Activated CD8-positive, alpha-beta memory T cell treated with anti-CD3 and anti-CD28 coated beads, Interleukin-2, amount 10 ng/mL, durations not matched to agents 7 days and 5 days (primary cell): ENCODE results near the gene SCARF1. TPM values are rescaled to one million over a fixed set of nuclear protein-coding genes. Genes with fewer than 3 reads are reported as not detected.
"Not testable (repeated sequence)": the region's sequence is repeated elsewhere in the genome, so short reads cannot be mapped to it uniquely, and the experiment has no call there.

Experiments
- ATAC-seq: fragments of 150-1000 bp; cut with Tn5 transposase; one replicate; pipeline ENCODE4 v1.10.0; 2021; ENCODE audit warnings: moderate library complexity
- CTCF ChIA-PET: fragments of 350-600 bp; sonication (Branson Sonifier 250); formaldehyde crosslinking; loops from one replicate; lab custom pipeline; 2021; ENCODE audit warnings: antibody characterized with exemption; lab: Charles Lee
- DNase-seq: peaks from one replicate; pipeline ENCODE4 v3.0.0-alpha.2; 2020
- H3K27ac Mint-ChIP-seq: one replicate; pipeline ENCODE4 v1.8.0; 2021; ENCODE audit warnings: mild to moderate bottlenecking, mixed read lengths
- H3K27me3 Mint-ChIP-seq: one replicate; pipeline ENCODE4 v1.8.0; 2021; ENCODE audit warnings: mixed read lengths
- H3K36me3 Mint-ChIP-seq: one replicate; pipeline ENCODE4 v1.8.0; 2021; ENCODE audit warnings: mild to moderate bottlenecking, mixed read lengths
- H3K4me1 Mint-ChIP-seq: one replicate; pipeline ENCODE4 v1.8.0; 2021; ENCODE audit warnings: mixed read lengths
- H3K4me3 Mint-ChIP-seq: one replicate; pipeline ENCODE4 v1.8.0; 2021; ENCODE audit warnings: mild to moderate bottlenecking, moderate library complexity, mixed read lengths
- H3K9me3 Mint-ChIP-seq: one replicate; pipeline ENCODE4 v1.8.0; 2022; ENCODE audit warnings: low read depth, mixed read lengths
- total RNA-seq, 2 experiments: library from RNA; stranded (reverse); gene quantifications; one replicate each; pipeline ENCODE4 v1.2.3, GENCODE V29; 2021

Gene SCARF1
- total RNA-seq, 2 experiments from 2014 or later: 0.70 to 2.0 TPM

DNA sequence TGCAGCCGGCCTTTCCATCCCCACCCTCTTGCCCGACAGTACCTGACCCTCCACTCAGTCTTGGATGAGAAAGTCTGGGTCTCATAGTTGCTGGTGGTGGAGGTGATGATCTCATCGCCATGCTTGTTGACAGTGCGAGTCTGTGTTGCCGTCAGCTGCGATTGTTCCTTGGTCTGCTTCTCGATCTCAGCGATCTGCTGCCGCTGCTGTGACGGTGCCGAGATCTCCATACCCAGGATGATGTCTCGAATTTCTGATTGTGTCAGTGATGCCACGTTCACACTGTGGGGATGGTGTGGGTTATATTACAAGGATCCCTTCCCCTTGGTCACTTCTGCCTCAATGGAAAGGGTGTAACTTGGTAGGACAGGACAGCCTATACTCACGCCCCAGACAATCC lies 8.2 kb upstream of the SCARF1 start:
- CTCF ChIA-PET: no interaction called here
- Mint-ChIP-seq H3K9me3 (no peaks in the 10 kb centered on the region), H3K27me3 (no peaks in the 10 kb centered on the region), H3K36me3 (peaks cover 54% of the 10 kb centered on the region), H3K4me1 (peaks cover 5% of the 10 kb centered on the region), H3K4me3 (no peak overlapping the region), H3K27ac (no peak overlapping the region)
- DNase-seq (no peak), ATAC-seq (no peak)

GRCh38 chr17:1652794-1653193 lies 7.3 kb upstream of the SCARF1 start:
- H3K27ac Mint-ChIP-seq, H3K27me3 Mint-ChIP-seq, H3K9me3 Mint-ChIP-seq, H3K4me3 Mint-ChIP-seq, ATAC-seq, H3K4me1 Mint-ChIP-seq, DNase-seq: not testable (repeated sequence)
- H3K36me3 Mint-ChIP-seq: peaks cover 44% of the 10 kb centered on the region
- CTCF ChIA-PET: interaction anchor here (1.5 to 1.9 kb wide), 4 partner anchors 10 to 79 kb away, joined by 3 to 13 read pairs (median 5); no protein-coding TSS in a partner anchor

DNA sequence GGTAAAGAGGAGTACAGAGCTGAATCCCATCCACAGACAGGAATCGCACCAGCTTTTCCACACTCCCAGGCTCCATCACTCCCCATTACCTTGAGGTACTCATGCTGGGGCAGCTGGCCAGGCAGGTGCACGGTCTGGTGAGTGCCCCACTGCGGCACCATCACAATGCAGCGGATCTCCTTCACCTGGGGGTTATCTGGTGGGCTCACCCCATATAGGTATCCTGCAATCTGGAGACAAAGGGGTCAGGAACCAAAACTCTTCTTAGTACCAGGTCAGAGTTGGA lies 6.0 kb upstream of the SCARF1 start:
- H3K27me3 Mint-ChIP-seq: no peaks in the 10 kb centered on the region
- H3K4me3 Mint-ChIP-seq: no peak overlapping the region
- DNase-seq (no peak), ATAC-seq (no peak)
- H3K36me3 Mint-ChIP-seq: peaks cover 37% of the 10 kb centered on the region
- no peak overlapping the region for H3K27ac Mint-ChIP-seq
- no peaks in the 10 kb centered on the region for H3K9me3 Mint-ChIP-seq
- CTCF ChIA-PET: interaction anchor here (1.1 to 1.9 kb wide), 5 partner anchors 11 to 77 kb away, joined by 3 to 13 read pairs (median 4); no protein-coding TSS in a partner anchor
- peaks cover 8% of the 10 kb centered on the region for H3K4me1 Mint-ChIP-seq

- ATAC-seq: no peak
- H3K4me3 Mint-ChIP-seq: no peak overlapping the region
- H3K4me1 Mint-ChIP-seq: peaks cover 8% of the 10 kb centered on the region
- DNase-seq: no peak
- H3K36me3 Mint-ChIP-seq: peaks cover 32% of the 10 kb centered on the region
- CTCF ChIA-PET: interaction anchor here (1.5 to 3.3 kb wide), 5 partner anchors 18 to 77 kb away, joined by 4 to 16 read pairs (median 6); partner anchors contain the start of gene PRPF8
- no peak overlapping the region for H3K27ac Mint-ChIP-seq
- no peaks in the 10 kb centered on the region for H3K9me3 Mint-ChIP-seq
- no peaks in the 10 kb centered on the region for H3K27me3 Mint-ChIP-seq
These were observed 5.4 kb upstream of the SCARF1 start for GRCh38 chr17:1650731-1651558.

DNA sequence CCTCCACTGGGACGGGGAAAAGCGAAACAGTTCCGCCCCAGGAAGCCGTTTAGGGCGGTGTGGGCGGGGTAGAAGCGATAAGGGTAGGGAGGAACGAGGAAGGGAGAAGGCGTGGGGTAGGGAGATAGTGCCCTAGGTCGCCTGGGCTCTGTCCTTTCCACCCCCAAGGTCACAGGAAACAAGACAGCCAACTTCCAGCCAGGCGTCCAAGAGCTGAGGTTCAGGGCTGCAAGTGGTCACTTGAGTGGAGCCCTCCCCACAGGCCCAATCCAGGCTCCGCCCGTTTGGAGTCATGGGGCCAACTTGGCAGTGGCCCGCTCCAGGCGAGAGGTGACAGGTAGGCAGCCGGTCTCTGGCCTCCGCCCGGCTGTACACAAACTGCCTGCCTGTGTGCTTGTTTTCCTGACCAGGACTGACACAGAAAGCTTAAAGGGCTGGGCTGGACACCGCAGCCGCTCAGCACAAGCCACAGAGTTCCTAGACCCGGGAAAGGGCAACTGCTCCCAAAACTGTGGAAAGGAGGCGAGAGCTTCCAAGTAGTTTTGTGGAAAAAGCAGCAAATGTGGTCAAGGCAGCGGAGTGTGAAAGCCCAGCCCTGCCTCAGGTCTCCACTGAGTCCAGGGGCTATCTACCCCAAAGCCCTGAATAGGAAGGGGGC lies 4.4 kb upstream of the SCARF1 start, which contains the start of gene RILP:
Gene RILP, minus strand, starts transcription at position 23 of the 658 bp plus-strand sequence. CDS start 62 bp downstream, outside the sequence.
- Mint-ChIP-seq H3K4me3 (peak within 1 kb of the TSS; percentile 57), H3K27ac (peak within 1 kb of the TSS; percentile 40), H3K9me3 (no peaks in the 10 kb centered on the region), H3K27me3 (no peaks in the 10 kb centered on the region), H3K4me1 (peaks cover 13% of the 10 kb centered on the region), H3K36me3 (peaks cover 28% of the 10 kb centered on the region)
- CTCF ChIA-PET: interaction anchor here (0.5 to 3.8 kb wide), 24 partner anchors 10 to 405 kb away, joined by 3 to 25 read pairs (median 6); partner anchors contain the start of genes HIC1, INPP5K, PRPF8 and SLC43A2
- ATAC-seq: peak; percentile 14
- DNase-seq: no peak

DNA sequence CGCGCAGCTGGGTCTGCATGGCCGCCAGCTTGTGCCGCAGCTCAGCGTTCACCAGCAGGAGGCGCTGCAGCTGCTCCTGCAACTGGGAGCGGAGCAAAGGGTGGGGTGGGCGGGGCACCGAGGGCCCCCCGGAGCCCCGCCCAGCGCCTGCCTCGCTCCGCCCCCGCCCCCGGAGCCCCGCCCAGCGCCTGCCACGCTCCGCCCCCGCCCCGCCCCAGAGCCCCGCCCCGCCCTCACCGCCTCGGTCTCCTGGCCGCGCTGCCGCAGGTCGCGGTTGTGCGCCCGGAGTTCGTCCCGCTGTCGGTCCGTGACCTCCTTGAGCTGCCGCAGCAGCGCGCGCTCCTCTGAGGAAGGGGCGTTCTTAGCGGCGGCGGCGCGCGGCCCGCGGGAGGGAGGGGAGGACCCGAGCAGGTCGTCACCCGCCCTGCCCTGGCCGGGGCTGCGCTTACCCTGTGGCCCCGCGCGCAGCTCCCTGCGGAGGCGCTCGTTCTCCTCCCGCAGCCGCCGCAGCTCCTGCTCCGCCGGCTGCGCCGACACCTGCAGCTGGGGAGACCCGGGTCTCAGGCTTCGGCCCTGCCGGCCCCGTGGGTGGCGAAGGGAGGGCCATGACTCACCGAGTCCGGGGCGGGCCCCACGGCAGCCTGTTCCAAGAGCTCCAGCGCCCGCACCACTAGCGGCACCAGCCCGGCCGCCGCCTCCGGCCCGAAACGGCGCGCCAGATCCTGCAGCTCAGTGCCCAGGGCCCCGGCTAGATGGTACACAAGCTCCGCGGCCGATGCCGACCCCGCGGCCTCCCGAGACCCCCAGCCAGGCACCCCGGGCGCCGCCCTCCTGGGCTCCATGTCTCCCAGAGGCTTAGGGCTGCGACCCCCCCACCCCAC lies 3.7 kb upstream of the SCARF1 start:
- CTCF ChIA-PET: interaction anchor here (0.5 to 3.8 kb wide), 34 partner anchors 10 to 406 kb away, joined by 3 to 25 read pairs (median 5); partner anchors contain the start of genes DPH1, HIC1, INPP5K and PRPF8
- Mint-ChIP-seq H3K36me3 (peaks cover 24% of the 10 kb centered on the region), H3K4me1 (peaks cover 19% of the 10 kb centered on the region), H3K9me3 (no peaks in the 10 kb centered on the region), H3K27ac (peak overlapping the region; percentile 28), H3K4me3 (peak overlapping the region; percentile 44), H3K27me3 (no peaks in the 10 kb centered on the region)
- DNase-seq (peak; percentile 96), ATAC-seq (peak; percentile 81)

DNA sequence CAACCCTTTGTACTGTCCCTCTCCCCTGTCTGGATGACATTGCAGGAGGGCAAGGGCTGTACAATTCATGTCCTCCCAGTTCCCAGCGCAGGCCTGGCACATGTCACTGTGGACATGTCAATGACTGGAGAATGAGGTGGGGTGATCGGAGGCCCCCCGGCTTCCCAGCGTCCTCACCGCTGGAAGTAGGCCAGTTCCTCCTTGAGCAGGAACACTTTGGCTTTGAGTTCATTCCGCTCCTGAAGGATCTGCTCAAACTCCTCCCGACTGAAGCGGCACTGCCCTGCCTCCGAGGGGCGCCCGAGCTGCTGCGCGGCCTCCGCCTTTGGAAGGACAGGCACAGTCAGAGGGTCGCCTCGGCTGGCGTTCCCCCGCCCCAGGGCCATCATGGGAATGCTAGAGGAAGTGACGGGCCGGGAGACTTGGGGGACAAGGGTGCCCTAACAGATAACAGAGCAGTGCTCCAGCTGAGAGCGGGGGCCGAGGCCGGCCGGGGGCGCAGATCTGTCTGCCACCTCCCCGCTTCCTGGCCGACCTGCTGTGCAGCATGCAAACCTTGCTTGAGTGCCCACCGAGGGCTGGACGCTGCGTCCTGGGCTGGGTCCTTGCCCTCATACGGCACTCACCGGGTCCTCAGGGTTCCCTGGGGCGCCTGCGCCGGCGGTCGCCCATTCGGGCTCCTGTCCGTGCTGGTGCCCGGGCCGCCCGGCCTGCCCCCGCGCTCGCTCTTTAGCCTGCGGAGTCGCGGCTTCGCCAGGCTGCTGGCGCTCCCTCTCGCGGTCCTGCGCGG lies 2.8 kb upstream of the SCARF1 start:
- DNase-seq (peak; percentile 56), ATAC-seq (no peak)
- CTCF ChIA-PET: interaction anchor here (0.9 to 3.8 kb wide), 29 partner anchors 9 to 388 kb away, joined by 3 to 25 read pairs (median 5); partner anchors contain the start of genes DPH1, INPP5K, PRPF8 and RTN4RL1
- no peak overlapping the region for H3K27ac Mint-ChIP-seq
- H3K4me3 Mint-ChIP-seq: peak overlapping the region; percentile 44
- H3K36me3 Mint-ChIP-seq: peaks cover 16% of the 10 kb centered on the region
- H3K9me3 Mint-ChIP-seq: no peaks in the 10 kb centered on the region
- peaks cover 23% of the 10 kb centered on the region for H3K4me1 Mint-ChIP-seq
- H3K27me3 Mint-ChIP-seq: no peaks in the 10 kb centered on the region

GRCh38 chr17:1647802-1648171 lies 2.3 kb upstream of the SCARF1 start:
- Mint-ChIP-seq H3K4me3 (peak overlapping the region; percentile 44), H3K27me3 (no peaks in the 10 kb centered on the region), H3K4me1 (peaks cover 23% of the 10 kb centered on the region), H3K36me3 (peaks cover 12% of the 10 kb centered on the region), H3K9me3 (no peaks in the 10 kb centered on the region), H3K27ac (no peak overlapping the region)
- no peak for DNase-seq
- no peak for ATAC-seq
- CTCF ChIA-PET: interaction anchor here (0.6 to 3.8 kb wide), 14 partner anchors 9 to 383 kb away, joined by 3 to 25 read pairs (median 6); partner anchors contain the start of genes DPH1, INPP5K, PRPF8 and SLC43A2

GRCh38 chr17:1646199-1646875 lies 805 bp upstream of the SCARF1 start:
- Mint-ChIP-seq H3K36me3 (peaks cover 1% of the 10 kb centered on the region), H3K4me1 (peaks cover 23% of the 10 kb centered on the region), H3K9me3 (no peaks in the 10 kb centered on the region), H3K4me3 (no peak overlapping the region), H3K27ac (no peak overlapping the region), H3K27me3 (no peaks in the 10 kb centered on the region)
- CTCF ChIA-PET: interaction anchor here (1.5 to 3.8 kb wide), 3 partner anchors 16 to 71 kb away, joined by 5 to 25 read pairs (median 17); partner anchors contain the start of gene SLC43A2
- DNase-seq: no peak
- ATAC-seq: no peak

GRCh38 chr17:1644493-1645206 lies 882 bp downstream of the SCARF1 start:
- no peak for ATAC-seq

GRCh38 chr17:1643999-1644492 lies 1.5 kb downstream of the SCARF1 start:
- H3K27ac Mint-ChIP-seq: peak overlapping the region; percentile 74
- H3K4me1 Mint-ChIP-seq: peaks cover 18% of the 10 kb centered on the region
- peak overlapping the region; percentile 72 for H3K4me3 Mint-ChIP-seq
- CTCF ChIA-PET: interaction anchor here (3.2 kb wide), 1 partner anchor 14 kb away, joined by 17 read pairs; no protein-coding TSS in a partner anchor
- peak; percentile 5 for ATAC-seq
- DNase-seq: no peak
- no peaks in the 10 kb centered on the region for H3K9me3 Mint-ChIP-seq
- H3K36me3 Mint-ChIP-seq: no peaks in the 10 kb centered on the region
- H3K27me3 Mint-ChIP-seq: no peaks in the 10 kb centered on the region

More at GRCh38 chr17:1644493-1645206, 882 bp downstream of the SCARF1 start:
- CTCF ChIA-PET: interaction anchor here (1.2 to 3.2 kb wide), 2 partner anchors 15 to 17 kb away, joined by 3 to 17 read pairs; no protein-coding TSS in a partner anchor
- Mint-ChIP-seq H3K27me3 (no peaks in the 10 kb centered on the region), H3K36me3 (no peaks in the 10 kb centered on the region), H3K4me1 (peaks cover 18% of the 10 kb centered on the region), H3K27ac (peak overlapping the region; percentile 74), H3K4me3 (peak overlapping the region; percentile 72), H3K9me3 (no peaks in the 10 kb centered on the region)
- peak; percentile 70 for DNase-seq
